Psoas muscle (tissue), 8 donors: ENCODE results near the gene FBXO42. TPM values are rescaled to one million over a fixed set of nuclear protein-coding genes. Genes with fewer than 3 reads are reported as not detected.
"Not testable (repeated sequence)": the region's sequence is repeated elsewhere in the genome, so short reads cannot be mapped to it uniquely, and the experiment has no call there.

Experiments
- ATAC-seq, 4 donors: fragments of 200-7000 bp; cut with Tn5 transposase; one replicate each; pipeline ENCODE4 v1.9.1; 2020; ENCODE audit warnings: moderate library complexity in 3 of 4, mild to moderate bottlenecking in 2 of 4
- DNase-seq, 2 donors: peaks; one replicate each; pipeline ENCODE4 v3.0.0-alpha.2; 2020
- H3K27ac ChIP-seq: fragments of 200-600 bp; one replicate; pipeline ENCODE4 v1.8.0; 2022
- H3K27me3 ChIP-seq, 3 donors: fragments of 200-600 bp in 1 of 3; one replicate each; pipeline versions ENCODE4 v1.6.1 to v1.8.0; 2013 to 2022; ENCODE audit warnings: low read length in 2 of 3, mild to moderate bottlenecking in 2 of 3, moderate library complexity in 1 of 3; ENCODE audit not compliant: insufficient read depth in 3 of 3
- H3K36me3 ChIP-seq, 2 donors: fragments of 200-600 bp in 1 of 2; one replicate each; pipeline versions ENCODE4 v1.6.1 to v1.8.0; 2013 to 2022; ENCODE audit warnings: low read depth in 1 of 2, mild to moderate bottlenecking in 1 of 2, moderate library complexity in 1 of 2; ENCODE audit not compliant: insufficient read depth in 1 of 2
- H3K4me1 ChIP-seq: fragments of 200-600 bp; one replicate; pipeline ENCODE4 v1.8.0; 2022
- H3K4me3 ChIP-seq: fragments of 200-600 bp; one replicate; pipeline ENCODE4 v1.8.0; 2022; ENCODE audit warnings: mild to moderate bottlenecking
- H3K9me3 ChIP-seq: fragments of 200-600 bp; one replicate; pipeline ENCODE4 v1.8.0; 2022
- CTCF ChIP-seq: fragments of 200-600 bp; IDR thresholded peaks from one replicate; pipeline ENCODE4 v1.8.0; 2022; ENCODE audit warnings: antibody characterized with exemption
- WGBS, 3 donors: extraction: QIAGEN DNeasy Blood & Tissue Kit; methylation state at CpG; one replicate each; pipeline versions ENCODE4 v1.1.6 to v1.1.7; 2013; 5-methylcytosine and 5-hydroxymethylcytosine counted together
- intact Hi-C, 2 donors: fragments of 100-400 bp; cut with DNase I; formaldehyde crosslinking; loops; one replicate each; pipeline versions ENCODE4 v1.11.0 to v1.14.2; 2022
- polyA plus RNA-seq, 3 donors: library from polyadenylated mRNA; stranded (reverse); fragments of 200-250 nt; gene quantifications; one replicate each; pipeline ENCODE4 v1.2.3, GENCODE V29; 2013
- total RNA-seq, 4 donors: library from RNA; stranded (reverse); fragmentation: NEBNext Ultra II Directional in 2 of 4; extraction: Animal tissue kit (Norgen Biotek cat#: 25700) in 2 of 4; gene quantifications; one replicate each; pipeline versions ENCODE4 v1.2.1 to v1.2.4, GENCODE V29; 2021 to 2023
- donor health status: healthy with polysubstance abuse.
- donor health status: DM: no; HTN: no; CAD: no; lungs with moderate emphysema.
- donor health status: Bipolar disorder and iron deficiency.
- donor health status: healthy.
- donor health status: DM: yes; HTN: yes; CAD: no.
- donor health status: DM: no; HTN: no; CAD: no.
- donor health status: DM: no; HTN: no; CAD: no.
- donor health status: DM: yes; HTN: yes; CAD: no.

The FBXO42 gene
- total and polyA plus RNA-seq, 7 donors: 7.4 to 26.6 (median 18.7) TPM

GRCh38 chr1:16367968-16368890 lies 15.9 kb upstream of the FBXO42 start:
- no peak for TF ChIP-seq CTCF
- Histone ChIP-seq H3K9me3 (no peaks in the 10 kb centered on the region), H3K4me1 (peaks cover 44% of the 10 kb centered on the region), H3K36me3 (no peaks in the 10 kb centered on the region), H3K4me3 (peak overlapping the region; percentile 88), H3K27me3 (no peaks in the 10 kb centered on the region), H3K27ac (peak overlapping the region; percentile 99)
- intact Hi-C loops: loop anchor here (2.0 to 10.0 kb wide), 3 partner anchors 73 to 283 kb away; partner anchors contain the start of gene NECAP2 (in 1 of the 2)
- ATAC-seq (no peak), DNase-seq (peak in 1 of 2 donors; percentile 41)
- 1 to 2% (median 1%) methylated on average over 24 of the region's 24 CpGs for WGBS, 3 donors

- Histone ChIP-seq H3K9me3 (no peaks in the 10 kb centered on the region), H3K4me1 (peaks cover 38% of the 10 kb centered on the region), H3K27me3 (no peaks in the 10 kb centered on the region), H3K4me3 (peak overlapping the region; percentile 88), H3K27ac (peak overlapping the region; percentile 99), H3K36me3 (no peaks in the 10 kb centered on the region)
- DNase-seq: peak; percentile 90 to 91
- TF ChIP-seq CTCF: no peak
- whole genome bisulfite sequencing, 3 donors: 0% methylated on average over 35 to 47 of the region's 47 CpGs
- ATAC-seq: peak; percentile 87 to 90 (median 89)
- intact Hi-C loops: loop anchor here (2.0 to 10.0 kb wide), 3 partner anchors 73 to 283 kb away; partner anchors contain the start of gene NECAP2 (in 1 of the 2)
These were observed 15.1 kb upstream of the FBXO42 start for GRCh38 chr1:16367258-16367967.

DNA sequence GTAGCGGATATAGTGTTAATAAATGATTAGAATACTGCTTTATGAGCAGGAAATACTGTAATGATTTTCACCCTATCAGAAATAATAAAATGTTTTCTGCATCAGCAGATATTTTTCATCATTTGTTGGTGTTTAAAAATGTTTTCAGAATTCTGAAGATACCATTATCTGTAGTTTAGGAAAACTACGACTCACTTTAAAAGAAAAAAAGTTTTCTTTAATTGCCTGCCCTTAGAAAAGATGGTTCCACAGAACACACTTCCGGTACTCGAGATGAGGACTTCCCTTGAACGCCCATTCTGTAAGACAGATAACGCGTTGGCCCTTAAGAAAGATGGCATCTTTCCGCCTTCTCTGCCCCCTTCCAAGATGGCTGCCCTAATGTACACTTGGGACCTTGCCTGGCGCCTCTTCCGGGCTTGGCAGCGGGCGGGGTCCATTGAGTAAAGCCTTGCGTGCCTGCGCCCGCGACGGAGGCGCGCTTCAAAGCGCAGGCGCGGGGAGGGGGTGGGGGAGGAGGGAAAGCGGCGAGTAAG lies 14.5 kb upstream of the FBXO42 start, which contains the start of gene SZRD1:
Gene SZRD1 (plus strand): TSS at position 521 of the 536 bp plus-strand sequence. CDS start 16 bp downstream, outside the sequence.
- Histone ChIP-seq H3K9me3 (no peaks in the 10 kb centered on the region), H3K4me3 (peak within 1 kb of the TSS; percentile 88), H3K27me3 (no peaks in the 10 kb centered on the region), H3K36me3 (no peaks in the 10 kb centered on the region), H3K4me1 (peaks cover 32% of the 10 kb centered on the region), H3K27ac (peak within 1 kb of the TSS; percentile 99)
- TF ChIP-seq CTCF: no peak
- 2 to 3% (median 3%) methylated on average over 24 of the region's 24 CpGs for WGBS, 3 donors
- intact Hi-C loops: loop anchor here (2.0 to 10.0 kb wide), 3 partner anchors 74 to 282 kb away; partner anchors contain the start of gene NECAP2 (in 1 of the 2)
- ATAC-seq (peak; percentile 91 to 94 (median 92)), DNase-seq (peak; percentile 97 to 98)

GRCh38 chr1:16365146-16365498 lies 12.8 kb upstream of the FBXO42 start:
- WGBS, 3 donors: 78 to 87% (median 86%) methylated on average over 3 of the region's 3 CpGs
- not testable (repeated sequence) for ATAC-seq, H3K27me3 ChIP-seq, H3K4me3 ChIP-seq, H3K36me3 ChIP-seq, H3K9me3 ChIP-seq, DNase-seq, H3K27ac ChIP-seq
- H3K4me1 ChIP-seq: peaks cover 19% of the 10 kb centered on the region
- intact Hi-C loops: loop anchor here (2.0 to 10.0 kb wide), 3 partner anchors 118 to 282 kb away; no protein-coding TSS in a partner anchor
